Measurements from ENCODE around the gene VMP1.

VMP1 gene

GRCh38 chr17:59707149-59707970 is at the start of gene VMP1, which contains the start of gene PTRH2:
Gene VMP1 (plus strand): TSS chr17:59707654. CDS start chr17:59731447, 23,793 bp downstream.
Gene PTRH2 (minus strand): TSS chr17:59707430. CDS start chr17:59697978, 9,452 bp downstream.
- DNase-seq = peak; percentile 98

- DNase-seq = no peak
Observed at GRCh38 chr17:59666235-59666634, 41.2 kb upstream of the VMP1 start.

- no peak for DNase-seq
Observed at GRCh38 chr17:59668816-59669215, 38.6 kb upstream of the VMP1 start.

GRCh38 chr17:59669411-59669810 is 38.0 kb upstream of the VMP1 start:
- DNase-seq = no peak

GRCh38 chr17:59669944-59670343 is 37.5 kb upstream of the VMP1 start:
- no peak for DNase-seq

GRCh38 chr17:59671386-59671785 is 36.1 kb upstream of the VMP1 start:
- no peak for DNase-seq

GRCh38 chr17:59675231-59675630 is 32.2 kb upstream of the VMP1 start:
- no peak for DNase-seq

- DNase-seq = no peak
Observed at GRCh38 chr17:59676716-59677115, 30.7 kb upstream of the VMP1 start.

DNA sequence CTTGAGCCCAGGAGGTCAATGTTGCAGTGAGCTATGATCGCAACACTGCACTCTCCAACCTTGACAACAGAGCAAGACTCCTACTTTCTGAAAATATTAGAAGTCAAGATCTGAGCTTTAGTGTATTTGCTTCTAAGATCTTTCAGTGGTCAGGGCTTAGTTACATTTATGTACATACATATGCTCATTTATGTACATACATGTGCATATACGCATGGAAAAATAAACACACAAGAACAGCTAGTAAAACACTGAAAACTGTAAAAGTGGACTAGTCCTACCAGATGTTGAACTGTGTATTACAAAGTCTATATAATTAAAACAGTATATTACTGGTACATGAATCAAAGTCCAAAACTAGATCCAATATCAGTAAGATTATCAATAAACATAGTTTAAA is 28.5 kb upstream of the VMP1 start:
- DNase-seq = no peak

DNA sequence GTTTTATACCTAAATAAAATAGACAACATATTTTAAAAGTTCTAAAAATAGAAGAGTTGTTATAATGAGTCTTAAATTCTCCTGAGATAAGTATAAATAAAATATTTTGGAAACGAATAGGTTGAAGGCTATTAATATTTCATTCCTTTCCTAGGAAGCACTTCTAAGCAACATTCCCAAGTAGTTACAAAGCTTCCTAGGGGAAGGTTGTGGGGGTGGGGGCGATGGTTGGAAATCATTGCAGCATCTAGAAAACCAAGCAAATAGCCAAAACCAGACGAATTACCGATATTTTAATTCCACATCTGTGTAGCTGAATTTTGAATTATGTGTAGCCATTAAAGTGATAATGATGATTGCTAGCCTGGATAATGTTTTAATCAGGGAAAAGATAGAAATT is 27.1 kb upstream of the VMP1 start:
- no peak for DNase-seq

DNA sequence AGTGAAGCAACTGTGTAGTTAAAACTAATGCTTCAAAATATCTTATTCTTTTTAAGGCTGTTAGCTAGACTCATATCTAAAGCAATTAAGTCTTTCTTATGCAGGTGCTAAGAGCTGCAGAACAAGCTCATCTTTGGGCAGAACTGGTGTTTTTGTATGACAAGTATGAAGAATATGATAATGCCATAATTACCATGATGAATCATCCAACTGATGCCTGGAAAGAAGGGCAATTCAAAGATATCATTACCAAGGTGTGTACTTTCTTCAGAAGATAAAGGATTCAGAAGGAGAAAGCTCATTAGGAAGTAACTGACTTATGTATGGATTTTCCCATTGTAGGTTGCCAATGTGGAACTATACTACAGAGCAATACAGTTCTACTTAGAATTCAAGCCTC is 24.2 kb upstream of the VMP1 start:
- no peak for DNase-seq

- DNase-seq = no peak
Observed at GRCh38 chr17:59684967-59685366, 22.5 kb upstream of the VMP1 start.

DNA sequence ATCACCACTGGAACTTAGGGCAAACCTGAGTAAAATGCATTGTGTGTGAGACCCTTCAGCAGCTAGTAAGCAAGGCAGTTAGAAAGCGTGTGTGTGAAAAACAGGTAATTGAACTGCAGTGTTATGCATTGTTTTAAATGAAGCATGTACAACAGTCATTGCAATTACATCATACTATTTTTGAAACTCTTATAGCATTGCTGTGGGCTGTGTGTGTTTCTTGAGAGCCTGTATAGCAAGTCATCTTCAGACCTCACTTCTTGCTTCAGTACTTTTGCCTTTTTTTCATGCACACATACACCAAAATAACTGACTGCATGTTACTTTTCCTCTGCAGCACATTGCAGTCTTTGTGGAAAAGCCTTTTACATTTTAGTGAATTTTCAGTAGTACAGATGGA is 19.4 kb upstream of the VMP1 start:
- DNase-seq = no peak

GRCh38 chr17:59688496-59688895 is 19.0 kb upstream of the VMP1 start:
- no peak for DNase-seq

GRCh38 chr17:59693582-59693981 is 13.9 kb upstream of the VMP1 start:
- DNase-seq = no peak

- no peak for DNase-seq
Observed at GRCh38 chr17:59694344-59694743, 13.1 kb upstream of the VMP1 start.

GRCh38 chr17:59695945-59696681 is 11.3 kb upstream of the VMP1 start:
- no peak for DNase-seq

- DNase-seq = no peak
Observed at GRCh38 chr17:59696682-59697277, 10.7 kb upstream of the VMP1 start.

DNA sequence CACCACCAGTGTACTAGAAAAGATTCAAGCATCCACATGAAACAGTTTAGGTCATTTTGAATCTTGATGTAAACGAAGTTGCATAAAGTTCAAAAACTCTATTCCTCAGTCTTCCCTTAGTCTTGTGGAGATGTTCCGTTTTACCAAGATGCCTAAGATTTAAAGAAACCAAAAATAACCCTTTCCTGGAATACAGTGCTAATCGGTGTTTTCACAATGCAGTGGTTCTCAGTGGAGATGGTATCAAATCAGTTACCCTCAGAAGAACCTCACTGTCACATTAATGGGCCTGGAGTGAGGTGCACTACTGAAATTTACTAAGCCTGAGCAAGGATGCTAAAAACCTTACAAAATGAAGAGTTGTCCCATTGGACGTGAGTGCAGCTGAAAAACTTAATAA is 9.3 kb upstream of the VMP1 start:
- no peak for DNase-seq

DNA sequence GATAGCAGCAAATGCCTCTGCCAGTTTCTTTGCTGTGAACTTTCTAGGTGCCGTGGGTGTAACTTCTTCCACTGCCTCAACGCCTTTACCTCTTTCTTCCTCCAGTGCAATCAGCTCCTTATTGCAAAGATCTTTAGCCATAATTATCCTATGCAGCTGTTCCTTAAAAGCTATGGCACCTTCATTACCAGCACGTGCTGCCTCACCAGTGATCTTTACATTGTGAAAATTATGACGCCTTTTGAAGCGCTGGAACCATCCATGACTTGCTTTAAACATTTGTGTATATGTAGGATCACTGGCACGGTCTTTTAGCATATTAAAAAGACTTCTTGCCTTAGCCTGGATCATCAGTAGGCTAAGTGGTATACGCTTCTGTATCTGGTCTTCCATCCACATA is 8.2 kb upstream of the VMP1 start:
- no peak for DNase-seq

- no peak for DNase-seq
Observed at GRCh38 chr17:59699786-59700185, 7.7 kb upstream of the VMP1 start.

- no peak for DNase-seq
Observed at GRCh38 chr17:59702304-59702703, 5.2 kb upstream of the VMP1 start.

DNA sequence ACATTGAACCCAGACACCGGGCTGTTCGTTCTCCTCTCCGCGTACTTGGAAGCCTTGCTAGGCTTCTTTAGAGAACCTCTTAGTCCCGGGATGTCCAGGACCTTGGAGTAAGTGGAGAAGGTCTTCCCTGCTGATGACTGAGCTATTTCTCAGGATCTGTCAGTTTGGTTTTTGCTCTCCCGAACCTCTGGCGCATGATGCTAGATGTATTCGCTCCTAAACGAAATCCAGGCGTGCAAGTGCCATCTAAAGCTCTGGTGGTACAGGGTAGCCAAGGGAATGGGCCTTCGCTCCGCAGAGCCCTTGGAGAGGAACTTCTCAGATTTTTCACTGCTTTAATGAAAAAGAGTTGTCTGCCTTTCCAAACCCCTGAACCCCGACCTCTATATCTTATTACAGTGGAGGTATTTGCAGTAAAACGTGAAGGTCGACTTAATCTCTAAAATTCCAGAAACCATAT is 547 bp downstream of the VMP1 start:
- DNase-seq = no peak

GRCh38 chr17:59711936-59712335 is 4.5 kb downstream of the VMP1 start:
- DNase-seq = no peak

All from left hindlimb (tissue), 1 donor.